ENCODE results near the gene TMEM232. TPM values are rescaled to one million over a fixed set of nuclear protein-coding genes. Genes with fewer than 3 reads are reported as not detected.

Gene TMEM232
- total and polyA plus RNA-seq, 2 experiments from 2014 or later, result 1.3 to 1.9 TPM

- TF ChIP-seq REST (IDR thresholded peaks at IDR 0.05; ENCODE audit: unreplicated experiment) (no peak), CTCF (conservative IDR thresholded peaks at IDR 0.05; ENCODE audit: low read depth in 2 of 2) (no peak), NANOG (IDR thresholded peaks at IDR 0.05; ENCODE audit: borderline replicate concordance) (no peak), JUNB (IDR thresholded peaks at IDR 0.05; ENCODE audit: unreplicated experiment) (no peak)
These were observed 183.5 kb downstream of the TMEM232 start (continued) for GRCh38 chr5:110542949-110543348.

GRCh38 chr5:110536120-110537115 is 190.1 kb downstream of the TMEM232 start:
- Mint-ChIP-seq H3K27ac (no peak overlapping the region), H3K4me3 (peak overlapping the region; percentile 4; the same call in 1 of the 3 replicates), H3K36me3 (ENCODE audit: low read depth) (no peaks in the 10 kb centered on the region; the same call in 2 of the 3 replicates), H3K27me3 (ENCODE audit: insufficient read depth, low read depth, poor library complexity) (peaks cover 1% of the 10 kb centered on the region), H3K4me1 (peaks cover 3% of the 10 kb centered on the region; the same call in 2 of the 3 replicates), H3K9me3 (no peaks in the 10 kb centered on the region)
- Histone ChIP-seq H3F3A (replicated peaks; ENCODE audit: low read depth) (no peaks in the 10 kb centered on the region), H3K27me3 (ENCODE audit: insufficient read depth) (no peaks in the 10 kb centered on the region), H3K79me2 (replicated peaks; ENCODE audit: insufficient read depth) (no peaks in the 10 kb centered on the region), H3K4me1 (ENCODE audit: insufficient read depth) (peaks cover 21% of the 10 kb centered on the region), H3K9me2 (ENCODE audit: insufficient read depth) (peaks cover 14% of the 10 kb centered on the region; the same call in 1 of the 2 replicates), H4K20me1 (replicated peaks; ENCODE audit: insufficient read depth) (no peaks in the 10 kb centered on the region), H3K4me2 (peak overlapping the region; percentile 3), H3K4me3 (no peak overlapping the region), H3K36me3 (ENCODE audit: insufficient read depth) (no peaks in the 10 kb centered on the region), H3K27ac (ENCODE audit: low read depth) (peak overlapping the region; percentile 98), H2AFZ (no peak overlapping the region)
- DNase-seq (ENCODE audit: low spot score), result peak; percentile 94
- peak; percentile 96 for ATAC-seq
- TF ChIP-seq ZNF331 (CRISPR knock-in tag; IDR thresholded peaks at IDR 0.05; ENCODE audit: low read depth) (no peak), NANOG (IDR thresholded peaks at IDR 0.05; ENCODE audit: borderline replicate concordance) (peak; percentile 96), EZH2phosphoT487 (IDR thresholded peaks at IDR 0.05; ENCODE audit: unreplicated experiment) (no peak), CTCF (conservative IDR thresholded peaks at IDR 0.05; ENCODE audit: low read depth in 2 of 2) (no peak), POLR2AphosphoS5 (IDR thresholded peaks at IDR 0.05; ENCODE audit: low read depth) (no peak), EZH2 (IDR thresholded peaks at IDR 0.05; ENCODE audit: low read depth, unreplicated experiment) (no peak), CREB1 (CRISPR knock-in tag; IDR thresholded peaks at IDR 0.05; ENCODE audit: low read depth) (no peak)
